Activated CD4-positive, alpha-beta memory T cell treated with anti-CD3 and anti-CD28 coated beads for 36 hours (primary cell): ENCODE data around the gene FBXL15. TPM values are rescaled to one million over a fixed set of nuclear protein-coding genes. Genes with fewer than 3 reads are reported as not detected.

Source experiments
- CTCF ChIA-PET: fragments of 350-600 bp; sonication (Branson Sonifier 250); formaldehyde crosslinking; loops from one replicate; lab custom pipeline; 2021; ENCODE audit warnings: antibody characterized with exemption, inconsistent platforms; lab: Charles Lee
- POLR2A ChIA-PET: fragments of 350-600 bp; sonication (Branson Sonifier 250); formaldehyde crosslinking; loops from one replicate; lab custom pipeline; 2021; ENCODE audit warnings: antibody characterized with exemption; lab: Charles Lee
- DNase-seq: peaks from one replicate; pipeline ENCODE4 v3.0.0-alpha.2; 2020
- H3K27ac Mint-ChIP-seq: one replicate; pipeline ENCODE4 v1.8.0; 2021; ENCODE audit warnings: mixed read lengths
- H3K27me3 Mint-ChIP-seq: one replicate; pipeline ENCODE4 v1.8.0; 2021; ENCODE audit warnings: mixed read lengths
- H3K36me3 Mint-ChIP-seq: one replicate; pipeline ENCODE4 v1.8.0; 2021; ENCODE audit warnings: mixed read lengths
- H3K4me1 Mint-ChIP-seq: one replicate; pipeline ENCODE4 v1.8.0; 2021; ENCODE audit warnings: low read depth, mixed read lengths
- H3K4me3 Mint-ChIP-seq: one replicate; pipeline ENCODE4 v1.8.0; 2021; ENCODE audit warnings: mild to moderate bottlenecking, mixed read lengths
- H3K9me3 Mint-ChIP-seq: one replicate; pipeline ENCODE4 v1.8.0; 2021; ENCODE audit warnings: mixed read lengths
- intact Hi-C: fragments of 100-400 bp; cut with micrococcal nuclease; formaldehyde crosslinking; loops from one replicate; pipeline ENCODE4 v1.15.1; 2023
- total RNA-seq, 2 experiments: library from RNA; stranded (reverse); gene quantifications; one replicate each; pipeline ENCODE4 v1.2.3, GENCODE V29; 2021

Gene FBXL15, protein sequence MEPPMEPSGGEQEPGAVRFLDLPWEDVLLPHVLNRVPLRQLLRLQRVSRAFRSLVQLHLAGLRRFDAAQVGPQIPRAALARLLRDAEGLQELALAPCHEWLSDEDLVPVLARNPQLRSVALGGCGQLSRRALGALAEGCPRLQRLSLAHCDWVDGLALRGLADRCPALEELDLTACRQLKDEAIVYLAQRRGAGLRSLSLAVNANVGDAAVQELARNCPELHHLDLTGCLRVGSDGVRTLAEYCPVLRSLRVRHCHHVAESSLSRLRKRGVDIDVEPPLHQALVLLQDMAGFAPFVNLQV
- total RNA-seq = 10 to 100 TPM; 10.8 to 11.4 TPM

DNA sequence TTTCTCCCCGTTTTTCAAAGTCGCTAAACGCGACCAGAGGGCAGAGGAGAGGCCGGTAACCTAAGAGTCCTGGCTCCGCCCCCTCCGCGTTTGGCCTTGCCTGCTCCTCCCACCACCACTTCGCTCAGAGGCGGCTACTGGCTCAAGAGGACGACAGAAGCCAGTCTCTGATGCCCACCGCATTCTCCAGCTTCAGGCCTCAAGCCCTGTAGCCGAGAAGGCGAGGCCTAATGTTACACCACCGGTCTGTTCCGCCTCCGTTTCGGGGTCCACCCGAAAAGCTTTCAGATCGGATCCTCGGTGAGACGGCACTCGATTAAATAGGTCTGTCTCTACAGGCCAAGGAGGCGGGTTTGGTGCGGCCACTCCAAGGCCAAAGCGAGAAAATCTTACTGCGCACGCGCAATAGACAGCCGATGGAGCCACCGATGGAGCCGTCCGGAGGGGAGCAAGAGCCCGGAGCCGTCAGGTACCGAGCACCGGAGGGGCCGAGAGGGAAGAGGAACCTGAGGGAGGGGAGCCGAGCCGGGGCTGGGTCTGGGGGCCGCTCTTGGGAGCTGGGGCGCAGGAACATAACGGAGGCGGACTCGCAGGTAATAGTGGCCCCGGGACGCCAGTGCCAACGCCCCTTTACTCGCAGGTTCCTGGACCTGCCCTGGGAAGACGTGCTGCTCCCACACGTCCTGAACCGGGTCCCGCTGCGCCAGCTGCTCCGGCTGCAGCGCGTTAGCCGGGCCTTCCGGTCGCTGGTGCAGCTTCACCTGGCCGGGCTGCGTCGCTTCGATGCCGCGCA is at the start of gene FBXL15:
Gene FBXL15 (plus strand): TSS at position 123 of the 793 bp plus-strand sequence. CDS start 294 bp downstream, at position 417.
- POLR2A ChIA-PET = interaction anchor here (0.5 to 5.6 kb wide), 11 partner anchors 9 to 225 kb away, joined by 3 to 84 read pairs (median 5); partner anchors contain the start of genes C10orf95, CUEDC2 and NFKB2
- CTCF ChIA-PET = interaction anchor here (0.8 to 6.0 kb wide), 18 partner anchors 11 to 197 kb away, joined by 3 to 125 read pairs (median 10); partner anchors contain the start of genes C10orf95, CUEDC2 and NFKB2
- Mint-ChIP-seq H3K9me3 (no peaks in the 10 kb centered on the region), H3K27me3 (peaks cover 22% of the 10 kb centered on the region), H3K27ac (peak within 1 kb of the TSS; percentile 92), H3K4me3 (peak within 1 kb of the TSS; percentile 94), H3K36me3 (peaks cover 9% of the 10 kb centered on the region), H3K4me1 (peaks cover 35% of the 10 kb centered on the region)
- DNase-seq = peak; percentile 98
- intact Hi-C loops = loop anchor here (1.0 to 5.0 kb wide), 8 partner anchors 11 to 269 kb away; partner anchors contain the start of genes ACTR1A, CUEDC2, GBF1 and NOLC1

DNA sequence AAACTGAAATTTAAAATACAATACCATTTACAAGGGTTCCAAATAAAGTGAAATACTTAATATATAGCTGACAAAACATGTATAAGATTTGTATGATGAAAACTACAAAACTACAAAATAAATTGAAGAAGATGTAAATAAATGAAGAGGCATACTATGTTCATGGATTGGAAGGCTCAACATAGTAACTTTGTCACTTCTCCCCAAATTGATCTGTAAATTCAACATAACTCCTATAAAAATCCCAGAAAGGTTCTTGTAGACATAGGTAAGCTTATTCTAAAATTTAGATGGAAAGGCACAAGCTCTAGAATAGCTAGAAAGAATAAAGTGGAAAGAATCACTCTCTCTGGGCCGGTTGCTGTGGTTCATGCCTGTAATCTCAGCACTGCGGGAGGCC is 49.3 kb upstream of the FBXL15 start:
- H3K36me3 Mint-ChIP-seq = peaks cover 55% of the 10 kb centered on the region
- no peak for DNase-seq

DNA sequence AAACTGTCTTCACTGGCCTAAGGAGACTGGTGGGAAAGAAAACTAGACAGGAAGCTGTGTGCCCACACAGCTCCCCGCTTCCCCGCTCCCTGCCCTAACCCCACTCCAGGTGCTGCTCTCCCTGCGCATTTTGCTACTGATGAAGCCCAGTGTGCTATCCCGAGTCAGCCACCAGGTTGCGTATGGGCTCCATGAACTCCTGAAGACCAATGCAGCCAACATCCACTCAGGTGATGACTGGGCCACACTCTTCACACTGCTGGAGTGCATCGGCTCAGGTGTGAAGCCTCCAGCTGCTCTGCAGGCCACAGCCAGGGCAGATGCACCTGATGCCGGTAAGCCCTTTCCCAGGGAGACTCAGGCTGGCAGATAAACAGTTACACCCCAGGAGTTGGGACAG is 45.4 kb upstream of the FBXL15 start:
- DNase-seq = no peak
- ChIA-PET CTCF (interaction anchor here (1.0 to 1.1 kb wide), 3 partner anchors 9 to 145 kb away, joined by 3 read pairs; no protein-coding TSS in a partner anchor), POLR2A (interaction anchor here (0.6 to 1.3 kb wide), 2 partner anchors 21 to 24 kb away, joined by 3 read pairs; partner anchors contain the start of gene NFKB2)
- Mint-ChIP-seq H3K4me1 (no peaks in the 10 kb centered on the region), H3K27me3 (no peaks in the 10 kb centered on the region), H3K4me3 (no peak overlapping the region), H3K9me3 (no peaks in the 10 kb centered on the region), H3K27ac (no peak overlapping the region), H3K36me3 (peaks cover 47% of the 10 kb centered on the region)
- intact Hi-C loops = no loop called here

More for the DNA sequence above, 49.3 kb upstream of the FBXL15 start:
- Mint-ChIP-seq H3K27me3 (no peaks in the 10 kb centered on the region), H3K4me1 (no peaks in the 10 kb centered on the region), H3K27ac (no peak overlapping the region), H3K4me3 (no peak overlapping the region), H3K9me3 (no peaks in the 10 kb centered on the region)
- POLR2A ChIA-PET = no interaction called here
- intact Hi-C loops = no loop called here
- CTCF ChIA-PET = interaction anchor here (0.6 to 4.7 kb wide), 3 partner anchors 19 to 141 kb away, joined by 3 to 21 read pairs (median 5); no protein-coding TSS in a partner anchor

DNA sequence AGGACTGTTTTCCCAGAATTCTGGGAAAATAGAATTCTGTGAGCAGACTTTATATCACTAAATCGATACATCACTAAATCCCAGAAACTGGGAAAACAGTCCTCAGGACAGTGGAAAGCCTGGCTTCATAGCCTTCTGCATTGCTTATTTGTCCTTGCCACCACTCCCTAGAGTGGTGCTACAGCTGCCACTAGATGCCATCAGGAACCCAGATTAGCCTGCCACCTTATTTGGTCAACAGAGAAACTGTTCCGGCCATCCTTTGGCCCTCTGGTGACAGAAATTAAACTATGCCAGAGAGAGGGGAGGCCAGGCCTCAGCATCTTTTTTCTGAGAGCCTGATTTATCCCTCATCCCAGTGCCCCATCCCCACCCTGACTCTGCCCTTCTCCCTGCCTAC is 44.8 kb upstream of the FBXL15 start:
- no peaks in the 10 kb centered on the region for H3K4me1 Mint-ChIP-seq
- H3K27ac Mint-ChIP-seq = no peak overlapping the region

DNA sequence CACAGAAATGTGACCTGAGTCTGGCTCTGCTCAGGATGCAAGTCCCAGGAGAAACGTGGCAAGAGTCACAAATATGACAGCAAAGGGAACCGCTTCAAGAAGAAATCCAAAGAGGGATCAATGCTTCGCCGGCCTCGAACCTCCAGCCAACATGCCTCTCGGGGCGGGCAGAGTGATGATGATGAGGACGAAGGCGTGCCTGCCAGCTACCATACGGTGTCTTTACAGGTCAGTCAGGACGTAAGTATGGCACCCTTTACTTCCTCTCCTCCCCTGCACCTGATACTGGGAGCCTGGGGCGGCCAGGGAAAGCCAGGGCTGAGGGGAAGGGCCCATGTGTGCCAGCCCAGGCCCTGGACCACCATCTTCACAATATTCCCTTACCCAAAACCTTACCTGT is 43.7 kb upstream of the FBXL15 start:
- DNase-seq = no peak
- Mint-ChIP-seq H3K9me3 (no peaks in the 10 kb centered on the region), H3K4me1 (no peaks in the 10 kb centered on the region), H3K4me3 (no peak overlapping the region), H3K27ac (no peak overlapping the region), H3K27me3 (no peaks in the 10 kb centered on the region), H3K36me3 (peaks cover 44% of the 10 kb centered on the region)
- POLR2A ChIA-PET = no interaction called here
- CTCF ChIA-PET = no interaction called here
- intact Hi-C loops = no loop called here

More for the DNA sequence above, 44.8 kb upstream of the FBXL15 start:
- Mint-ChIP-seq H3K9me3 (no peaks in the 10 kb centered on the region), H3K27me3 (no peaks in the 10 kb centered on the region), H3K36me3 (peaks cover 43% of the 10 kb centered on the region), H3K4me3 (no peak overlapping the region)
- intact Hi-C loops = no loop called here
- no peak for DNase-seq
- POLR2A ChIA-PET = interaction anchor here (1.3 kb wide), 1 partner anchor 20 kb away, joined by 3 read pairs; the partner anchor contains the start of gene NFKB2
- CTCF ChIA-PET = interaction anchor here (0.7 to 1.1 kb wide), 4 partner anchors 9 to 145 kb away, joined by 3 read pairs; no protein-coding TSS in a partner anchor

DNA sequence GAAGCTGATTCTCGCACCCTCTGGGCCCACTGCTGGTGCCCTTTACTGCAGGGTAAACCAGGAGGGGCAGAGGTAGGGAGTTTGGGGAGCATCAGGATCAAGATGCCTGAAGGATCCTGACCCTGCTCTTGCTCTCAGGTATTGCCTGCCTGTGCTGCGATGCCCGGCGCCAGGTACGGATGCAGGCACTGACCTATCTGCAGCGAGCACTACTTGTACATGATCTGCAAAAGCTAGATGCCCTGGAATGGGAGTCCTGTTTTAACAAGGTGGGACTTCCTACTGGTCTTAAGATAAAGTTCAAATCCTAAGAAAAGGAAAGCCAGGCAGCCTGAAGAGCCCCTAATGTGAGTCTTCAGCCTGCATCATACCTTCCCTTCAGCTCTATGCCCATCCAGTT is 41.3 kb upstream of the FBXL15 start:
- ChIA-PET POLR2A (interaction anchor here (1.2 kb wide), 1 partner anchor 14 kb away, joined by 3 read pairs; no protein-coding TSS in a partner anchor), CTCF (interaction anchor here (2.0 to 2.5 kb wide), 2 partner anchors 148 to 149 kb away, joined by 6 to 8 read pairs; no protein-coding TSS in a partner anchor)
- Mint-ChIP-seq H3K4me3 (no peak overlapping the region), H3K4me1 (no peaks in the 10 kb centered on the region), H3K27ac (no peak overlapping the region), H3K27me3 (no peaks in the 10 kb centered on the region), H3K9me3 (no peaks in the 10 kb centered on the region), H3K36me3 (peaks cover 40% of the 10 kb centered on the region)
- DNase-seq = no peak
- intact Hi-C loops = no loop called here

DNA sequence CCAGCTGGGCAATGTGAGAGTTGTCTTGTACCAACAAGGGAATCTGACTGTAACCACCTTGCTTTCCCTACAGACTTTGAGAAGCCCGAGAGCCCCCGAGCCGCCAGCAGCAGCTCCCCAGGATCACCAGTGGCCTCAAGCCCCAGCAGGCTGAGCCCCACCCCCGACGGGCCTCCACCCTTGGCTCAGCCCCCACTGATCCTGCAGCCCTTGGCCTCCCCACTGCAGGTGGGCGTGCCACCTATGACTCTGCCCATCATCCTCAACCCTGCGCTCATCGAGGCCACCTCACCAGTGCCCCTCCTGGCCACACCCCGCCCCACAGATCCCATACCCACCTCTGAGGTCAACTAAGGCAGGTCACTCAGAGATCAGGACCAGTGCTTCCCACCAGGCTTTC is 38.7 kb upstream of the FBXL15 start:
- Mint-ChIP-seq H3K9me3 (no peaks in the 10 kb centered on the region), H3K27me3 (no peaks in the 10 kb centered on the region), H3K27ac (no peak overlapping the region), H3K36me3 (peaks cover 28% of the 10 kb centered on the region), H3K4me1 (peaks cover 4% of the 10 kb centered on the region), H3K4me3 (no peak overlapping the region)
- CTCF ChIA-PET = interaction anchor here (1.0 to 5.0 kb wide), 3 partner anchors 10 to 30 kb away, joined by 3 to 20 read pairs (median 5); no protein-coding TSS in a partner anchor
- POLR2A ChIA-PET = interaction anchor here (1.0 kb wide), 1 partner anchor 12 kb away, joined by 4 read pairs; no protein-coding TSS in a partner anchor
- intact Hi-C loops = no loop called here
- no peak for DNase-seq

DNA sequence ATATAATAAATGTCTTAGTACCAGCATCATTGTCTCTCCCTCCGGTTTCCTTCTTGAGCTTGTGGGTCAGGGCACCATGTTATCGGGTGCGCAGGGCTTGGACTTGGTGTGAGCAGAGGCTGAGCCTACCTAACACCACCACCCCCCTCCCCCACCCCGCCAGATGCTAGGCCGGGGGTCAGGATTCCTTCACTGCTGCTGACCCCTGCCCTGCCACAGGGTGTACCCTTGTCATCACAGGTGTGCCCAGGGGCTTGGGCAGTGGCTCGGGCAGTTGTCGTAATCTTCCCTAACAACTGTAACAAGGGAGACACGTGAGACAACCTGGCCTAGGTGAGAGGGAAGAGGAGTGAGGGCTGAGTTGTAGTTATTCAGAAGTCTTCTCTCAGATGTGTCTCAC is 37.8 kb upstream of the FBXL15 start:
- CTCF ChIA-PET = interaction anchor here (1.5 to 5.0 kb wide), 3 partner anchors 11 to 96 kb away, joined by 5 to 20 read pairs (median 13); no protein-coding TSS in a partner anchor
- no peak overlapping the region for H3K27ac Mint-ChIP-seq
- intact Hi-C loops = no loop called here
- DNase-seq = no peak
- POLR2A ChIA-PET = no interaction called here
- H3K36me3 Mint-ChIP-seq = peaks cover 27% of the 10 kb centered on the region
- H3K4me1 Mint-ChIP-seq = peaks cover 4% of the 10 kb centered on the region
- H3K9me3 Mint-ChIP-seq = no peaks in the 10 kb centered on the region
- no peak overlapping the region for H3K4me3 Mint-ChIP-seq
- H3K27me3 Mint-ChIP-seq = no peaks in the 10 kb centered on the region

DNA sequence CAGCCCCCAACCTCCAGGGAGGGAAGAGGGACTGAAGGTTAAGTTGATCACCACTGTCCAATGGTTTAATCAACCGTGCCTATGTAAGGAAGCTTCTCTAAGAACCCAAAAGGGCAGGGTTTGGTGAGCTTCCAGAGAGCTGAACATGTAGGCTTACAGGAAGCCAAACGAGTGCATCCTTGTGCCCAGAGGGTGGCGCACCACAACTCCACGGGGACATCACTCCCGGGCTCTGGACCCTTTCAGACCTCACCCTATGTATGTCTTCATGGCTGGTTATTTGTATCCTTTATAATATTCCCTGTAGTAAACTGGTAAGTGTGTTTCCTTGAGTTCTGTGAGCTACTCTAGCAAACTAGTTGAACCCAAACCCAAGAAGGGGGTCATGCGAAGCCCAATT is 36.6 kb upstream of the FBXL15 start:
- H3K4me1 Mint-ChIP-seq = peaks cover 4% of the 10 kb centered on the region
- H3K27me3 Mint-ChIP-seq = no peaks in the 10 kb centered on the region
- H3K36me3 Mint-ChIP-seq = peaks cover 25% of the 10 kb centered on the region
- no peak overlapping the region for H3K4me3 Mint-ChIP-seq
- intact Hi-C loops = no loop called here
- H3K27ac Mint-ChIP-seq = no peak overlapping the region
- peak; percentile 37 for DNase-seq
- H3K9me3 Mint-ChIP-seq = no peaks in the 10 kb centered on the region
- ChIA-PET CTCF (interaction anchor here (0.6 to 5.0 kb wide), 12 partner anchors 9 to 215 kb away, joined by 3 to 31 read pairs (median 8); partner anchors contain the start of gene NFKB2), POLR2A (no interaction called here)

DNA sequence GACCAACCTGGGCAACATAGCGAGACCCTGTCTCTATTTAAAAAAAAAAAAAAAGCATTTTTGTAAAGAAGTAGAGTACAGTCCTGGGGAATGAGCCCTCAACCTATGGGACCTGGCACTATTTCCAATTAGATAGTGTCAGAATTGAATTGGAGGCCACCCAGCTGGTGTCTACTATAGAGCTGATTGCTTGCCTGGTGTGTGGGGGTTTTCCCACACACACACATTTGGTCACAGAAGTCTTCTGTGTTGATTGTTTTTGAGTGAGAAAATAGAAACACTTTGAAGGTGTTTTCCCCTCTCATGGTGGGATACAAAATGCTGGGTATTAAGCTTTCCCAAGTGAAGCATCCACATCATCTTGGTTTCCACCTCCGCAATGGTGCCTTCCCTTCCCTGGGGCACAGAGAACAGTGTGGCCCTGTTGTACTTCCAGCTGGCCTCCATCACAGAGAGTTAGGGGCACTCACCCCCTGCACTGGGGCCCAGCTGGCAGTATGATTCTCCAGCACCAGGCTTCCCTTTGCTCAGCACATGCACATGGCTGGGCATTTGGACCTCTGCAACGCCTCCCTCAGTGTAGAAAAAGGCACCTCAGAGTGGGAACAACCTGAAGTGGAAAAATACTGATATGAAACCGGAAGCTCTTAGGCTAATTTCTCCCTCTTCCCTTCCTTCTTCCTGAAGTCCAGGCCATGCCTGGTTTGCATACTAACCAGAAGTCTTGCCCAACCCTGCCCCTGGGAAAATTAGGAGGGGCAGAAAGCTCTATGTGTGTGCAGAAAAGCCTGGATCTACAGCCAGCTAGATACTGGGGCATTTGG is 35.8 kb upstream of the FBXL15 start:
- Mint-ChIP-seq H3K27ac (no peak overlapping the region), H3K9me3 (no peaks in the 10 kb centered on the region), H3K4me3 (no peak overlapping the region), H3K27me3 (no peaks in the 10 kb centered on the region), H3K4me1 (peaks cover 4% of the 10 kb centered on the region), H3K36me3 (peaks cover 21% of the 10 kb centered on the region)
- DNase-seq = no peak
- ChIA-PET CTCF (interaction anchor here (0.6 to 5.0 kb wide), 12 partner anchors 9 to 216 kb away, joined by 3 to 31 read pairs (median 8); partner anchors contain the start of gene NFKB2), POLR2A (interaction anchor here (0.6 to 2.0 kb wide), 2 partner anchors 9 to 65 kb away, joined by 5 to 11 read pairs; no protein-coding TSS in a partner anchor)
- intact Hi-C loops = no loop called here
